Kidney (tissue), 14 donors: ENCODE data around the gene RNF215. TPM values are rescaled to one million over a fixed set of nuclear protein-coding genes. Genes with fewer than 3 reads are reported as not detected.

Experiments used
- DNase-seq, 5 donors: peaks; one replicate each; pipeline ENCODE4 v3.0.0-alpha.2; 2013 to 2020
- FAIRE-seq: peaks from 2 replicates; lab custom pipeline; 2012; peaks lifted over from hg19 to GRCh38; lab: Jason Lieb, UNC
- H3K27ac ChIP-seq, 2 donors: one replicate each; pipeline ENCODE4 v1.7.0; 2013; ENCODE audit warnings: low read depth in 2 of 2, low read length in 2 of 2, inconsistent platforms in 1 of 2
- H3K27me3 ChIP-seq: one replicate; pipeline ENCODE4 v1.7.1; 2013; ENCODE audit warnings: low read length, inconsistent platforms; ENCODE audit not compliant: control insufficient read depth, insufficient read depth
- H3K36me3 ChIP-seq, 3 donors: one replicate each; pipeline versions ENCODE4 v1.7.0 to v1.7.1; 2013; ENCODE audit warnings: low read length in 3 of 3, control low read depth in 1 of 3, inconsistent platforms in 1 of 3; ENCODE audit not compliant: insufficient read depth in 3 of 3, control insufficient read depth in 2 of 3
- H3K4me1 ChIP-seq, 3 donors: one replicate each; pipeline versions ENCODE4 v1.7.0 to v1.7.1; 2013; ENCODE audit warnings: low read length in 3 of 3, inconsistent platforms in 1 of 3, low read depth in 1 of 3; ENCODE audit not compliant: control insufficient read depth in 2 of 3, insufficient read depth in 2 of 3
- H3K4me3 ChIP-seq, 3 donors: one replicate each; pipeline versions ENCODE4 v1.7.0 to v1.8.1; 2013; ENCODE audit warnings: low read length in 3 of 3, control low read depth in 1 of 3, inconsistent platforms in 1 of 3
- H3K9ac ChIP-seq, 3 donors: one replicate each; pipeline versions ENCODE4 v1.7.0 to v1.7.1; 2013; ENCODE audit warnings: low read length in 3 of 3, control low read depth in 1 of 3, inconsistent platforms in 1 of 3
- H3K9me3 ChIP-seq, 3 donors: one replicate each; pipeline versions ENCODE4 v1.7.0 to v1.7.1; 2013; ENCODE audit warnings: low read length in 3 of 3, control low read depth in 1 of 3, inconsistent platforms in 1 of 3; ENCODE audit not compliant: control insufficient read depth in 2 of 3, insufficient read depth in 1 of 3
- intact Hi-C: fragments of 100-400 bp; cut with DNase I; formaldehyde crosslinking; loops from one replicate; pipeline ENCODE4 v1.11.1; 2022
- polyA plus RNA-seq: library from polyadenylated mRNA; stranded (reverse); fragments of 350-450 nt; fragmentation: Illumina TruSeq; extraction: RNeasy Lipid Tissue Mini Kit (QIAGEN cat#74804); gene quantifications from one replicate; pipeline ENCODE4 v1.2.3, GENCODE V29; 2014; ENCODE audit warnings: low read depth, low replicate concordance; ENCODE audit not compliant: insufficient read depth
- total RNA-seq: library from RNA; stranded (reverse); fragmentation: NEBNext Ultra II Directional; extraction: Animal tissue kit (Norgen Biotek cat#: 25700); gene quantifications from one replicate; pipeline ENCODE4 v1.2.1, GENCODE V29; 2021
- TF ChIP-seq, protein P1 (sequence below): IDR thresholded peaks from 3 replicates; pipeline ENCODE4 v1.5.1; 2012; ENCODE audit warnings: mild to moderate bottlenecking, moderate library complexity, borderline replicate concordance; ENCODE audit not compliant: insufficient read depth; ENCODE audit errors: extremely low read depth
- donor health status: control.
- donor health status: control.
- donor health status: control.
- donor health status: control.
- donor health status: control.
- donor health status: DM: yes; HTN: yes; CAD: no.
- donor health status: Normal renal cell carcinoma (clear cell type).

RNF215 gene
- total and polyA plus RNA-seq, 2 donors from 2014 or later, result 15.9 to 19.7 TPM

DNA sequence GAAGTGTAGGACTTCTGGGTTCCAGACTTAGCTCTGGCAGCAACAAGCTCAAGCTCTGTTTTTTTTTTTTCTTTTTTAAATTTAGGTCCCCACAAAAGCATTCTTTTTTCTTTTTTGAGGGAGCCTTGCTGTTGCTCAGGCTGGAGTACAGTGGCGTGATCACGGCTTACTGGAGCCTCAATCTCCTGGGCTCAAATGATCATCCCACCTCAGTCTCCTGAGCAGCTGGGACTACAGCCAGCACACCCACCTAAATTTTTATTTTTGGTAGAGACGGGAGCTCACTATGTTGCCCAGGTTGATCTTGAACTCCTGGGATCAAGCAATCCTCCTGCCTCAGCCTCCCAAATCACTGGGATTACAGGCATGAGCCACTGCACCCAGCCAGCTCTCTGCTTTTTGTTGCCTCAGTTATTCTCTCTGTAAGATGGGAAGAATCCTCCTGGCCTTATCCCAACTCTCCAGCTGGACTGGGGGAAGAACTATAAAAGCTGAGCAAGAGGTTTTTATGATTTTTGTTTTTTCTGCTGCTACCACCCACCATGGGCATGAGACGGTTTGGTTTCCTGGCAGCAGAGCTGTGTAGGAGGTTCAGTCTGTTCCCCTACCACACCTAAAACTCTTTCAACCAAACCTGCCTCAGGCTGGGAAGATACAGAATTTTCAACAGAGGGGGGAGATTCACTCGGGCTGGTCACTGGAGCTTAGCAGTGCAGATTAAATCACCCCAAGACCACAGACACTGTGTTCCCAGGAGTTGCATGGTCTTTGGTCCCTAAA, 26.7 kb upstream of the RNF215 start:
- no peak for FAIRE-seq

DNA sequence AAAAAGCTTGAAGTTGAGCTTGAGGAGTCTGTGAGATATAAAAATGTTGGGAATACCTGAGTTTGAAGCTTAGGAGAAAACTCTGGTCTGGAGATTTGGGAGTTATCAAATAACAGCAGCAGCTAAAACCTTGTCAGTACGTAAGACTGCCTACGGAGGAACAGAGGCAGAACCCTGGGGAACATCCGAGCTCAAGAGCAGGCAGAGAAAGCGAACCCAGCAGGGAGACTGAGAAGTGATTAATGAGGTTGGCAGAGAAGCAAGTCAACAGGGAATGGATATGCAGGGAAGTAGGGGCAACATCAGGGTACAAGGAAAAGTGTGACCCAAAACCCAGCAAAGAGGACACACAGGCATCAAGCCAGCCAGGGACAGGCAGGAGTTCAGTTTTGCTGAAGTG, 25.8 kb upstream of the RNF215 start:
- no peaks in the 10 kb centered on the region for H3K27me3 ChIP-seq
- DNase-seq, result no peak
- no peak overlapping the region for H3K9ac ChIP-seq
- TF ChIP-seq, protein P1, sequence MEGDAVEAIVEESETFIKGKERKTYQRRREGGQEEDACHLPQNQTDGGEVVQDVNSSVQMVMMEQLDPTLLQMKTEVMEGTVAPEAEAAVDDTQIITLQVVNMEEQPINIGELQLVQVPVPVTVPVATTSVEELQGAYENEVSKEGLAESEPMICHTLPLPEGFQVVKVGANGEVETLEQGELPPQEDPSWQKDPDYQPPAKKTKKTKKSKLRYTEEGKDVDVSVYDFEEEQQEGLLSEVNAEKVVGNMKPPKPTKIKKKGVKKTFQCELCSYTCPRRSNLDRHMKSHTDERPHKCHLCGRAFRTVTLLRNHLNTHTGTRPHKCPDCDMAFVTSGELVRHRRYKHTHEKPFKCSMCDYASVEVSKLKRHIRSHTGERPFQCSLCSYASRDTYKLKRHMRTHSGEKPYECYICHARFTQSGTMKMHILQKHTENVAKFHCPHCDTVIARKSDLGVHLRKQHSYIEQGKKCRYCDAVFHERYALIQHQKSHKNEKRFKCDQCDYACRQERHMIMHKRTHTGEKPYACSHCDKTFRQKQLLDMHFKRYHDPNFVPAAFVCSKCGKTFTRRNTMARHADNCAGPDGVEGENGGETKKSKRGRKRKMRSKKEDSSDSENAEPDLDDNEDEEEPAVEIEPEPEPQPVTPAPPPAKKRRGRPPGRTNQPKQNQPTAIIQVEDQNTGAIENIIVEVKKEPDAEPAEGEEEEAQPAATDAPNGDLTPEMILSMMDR, result no peak
- no peak overlapping the region for H3K27ac ChIP-seq
- H3K36me3 ChIP-seq, result peaks cover 0 to 29% (median 6%) of the 10 kb centered on the region in 3 donors
- H3K9me3 ChIP-seq, result no peaks in the 10 kb centered on the region
- intact Hi-C loops, result no loop called here
- H3K4me1 ChIP-seq, result no peaks in the 10 kb centered on the region
- no peak for FAIRE-seq
- no peak overlapping the region for H3K4me3 ChIP-seq

More for the DNA sequence above, 26.7 kb upstream of the RNF215 start:
- TF ChIP-seq, protein P1, result no peak
- Histone ChIP-seq H3K36me3 (peaks cover 0 to 35% (median 3%) of the 10 kb centered on the region in 3 donors), H3K9ac (no peak overlapping the region), H3K4me3 (no peak overlapping the region), H3K27ac (no peak overlapping the region), H3K4me1 (no peaks in the 10 kb centered on the region), H3K9me3 (no peaks in the 10 kb centered on the region), H3K27me3 (no peaks in the 10 kb centered on the region)
- DNase-seq, result no peak
- intact Hi-C loops, result no loop called here

DNA sequence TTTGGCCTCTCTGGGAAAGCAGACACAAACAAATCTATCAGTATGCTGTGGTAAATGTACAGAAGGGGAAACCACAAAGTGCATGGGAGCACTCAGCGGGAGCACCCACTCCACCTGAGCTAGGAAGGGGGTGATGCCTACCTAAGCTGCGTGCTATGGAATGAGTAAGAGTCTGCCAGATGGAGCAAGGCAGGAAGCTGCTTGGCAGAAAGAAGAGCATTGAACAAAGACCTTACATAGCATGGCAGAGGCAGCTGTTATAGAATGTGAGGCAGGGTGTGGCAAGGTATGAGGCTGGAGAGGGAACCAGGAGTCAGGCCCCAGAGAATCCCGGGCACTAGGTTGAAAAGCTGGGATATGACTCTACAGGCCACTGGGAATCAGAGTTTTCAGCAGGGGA, 24.6 kb upstream of the RNF215 start:
- Histone ChIP-seq H3K9ac (no peak overlapping the region), H3K9me3 (no peaks in the 10 kb centered on the region), H3K36me3 (peaks cover 0 to 25% (median 7%) of the 10 kb centered on the region in 3 donors), H3K4me1 (no peaks in the 10 kb centered on the region), H3K4me3 (no peak overlapping the region), H3K27me3 (no peaks in the 10 kb centered on the region), H3K27ac (no peak overlapping the region)
- FAIRE-seq (no peak), DNase-seq (no peak)
- intact Hi-C loops, result no loop called here
- TF ChIP-seq, protein P1, result no peak
